SK-N-SH (cell line): ENCODE data around the gene SLC25A53. TPM values are rescaled to one million over a fixed set of nuclear protein-coding genes. Genes with fewer than 3 reads are reported as not detected.

ENCODE experiments used
- CTCF ChIA-PET: fragments of 300-600, 350-600 bp; formaldehyde crosslinking; extraction: SDS; loops from one replicate; lab custom pipeline; 2021; lab: Yijun Ruan, JAX
- POLR2A ChIA-PET: fragments of 350-600 bp; sonication (Branson Sonifier 250); formaldehyde crosslinking; extraction: SDS; loops from one replicate; lab custom pipeline; 2020; ENCODE audit warnings: antibody characterized with exemption, inconsistent platforms; lab: Yijun Ruan, JAX
- DNase-seq: peaks from one replicate; pipeline ENCODE4 v3.0.0; 2012
- H2AFZ ChIP-seq: fragments of 200-600 bp; sonication (generic); 2 replicates; pipeline ENCODE4 v1.8.1; 2016; ENCODE audit warnings: antibody characterized with exemption, mild to moderate bottlenecking, low read depth
- H3F3A ChIP-seq: fragments of 200-600 bp; sonication (generic); replicated peaks from 2 replicates; pipeline ENCODE3; 2016; ENCODE audit warnings: antibody characterized with exemption, mild to moderate bottlenecking; ENCODE audit not compliant: insufficient read depth
- H3K27ac ChIP-seq, 2 experiments: fragments of 200-500 bp in 1 of 2; fragments of 200-600 bp in 1 of 2; sonication (Bioruptor generic) in 1 of 2; sonication (generic), shearing (Covaris generic) in 1 of 2; 2 replicates each; pipeline versions ENCODE4 v1.5.1 to v1.6.1; 2014 to 2016; ENCODE audit warnings: low read depth in 2 of 2, inconsistent platforms in 1 of 2, low read length in 1 of 2, mild to moderate bottlenecking in 1 of 2, mixed read lengths in 1 of 2
- H3K27me3 ChIP-seq: fragments of 200-600 bp; sonication (generic), shearing (Covaris generic); 2 replicates; pipeline ENCODE4 v1.6.1; 2016; ENCODE audit warnings: mixed run types; ENCODE audit not compliant: insufficient read depth
- H3K36me3 ChIP-seq, 2 experiments: fragments of 200-500 bp in 1 of 2; fragments of 200-600 bp in 1 of 2; sonication (Bioruptor generic) in 1 of 2; sonication (generic) in 1 of 2; replicated peaks in 1 of 2; 2 replicates each; pipeline versions ENCODE3 to v1.5.1; 2014 to 2016; ENCODE audit warnings: low read length in 1 of 2, mild to moderate bottlenecking in 1 of 2; ENCODE audit not compliant: insufficient read depth in 2 of 2, control insufficient read depth in 1 of 2
- H3K4me1 ChIP-seq, 2 experiments: fragments of 200-500 bp in 1 of 2; fragments of 200-600 bp in 1 of 2; sonication (Bioruptor generic) in 1 of 2; sonication (generic), shearing (Covaris generic) in 1 of 2; 2 replicates each; pipeline versions ENCODE4 v1.5.1 to v1.6.1; 2014 to 2016; ENCODE audit warnings: low read depth in 1 of 2, low read length in 1 of 2, mixed run types in 1 of 2; ENCODE audit not compliant: insufficient read depth in 2 of 2, control insufficient read depth in 1 of 2
- H3K4me2 ChIP-seq: fragments of 200-600 bp; sonication (generic), shearing (Covaris generic); 2 replicates; pipeline ENCODE4 v1.6.1; 2017; ENCODE audit warnings: mixed run types
- H3K4me3 ChIP-seq, 2 experiments: fragments of 200-500 bp in 1 of 2; fragments of 200-600 bp in 1 of 2; sonication (Bioruptor generic) in 1 of 2; sonication (generic), shearing (Covaris generic) in 1 of 2; 2 replicates each; pipeline versions ENCODE4 v1.5.1 to v1.8.1; 2014 to 2016; ENCODE audit warnings: low read depth in 2 of 2, inconsistent platforms in 1 of 2, low read length in 1 of 2, mild to moderate bottlenecking in 1 of 2, mixed read lengths in 1 of 2, moderate library complexity in 1 of 2
- H3K79me2 ChIP-seq: fragments of 200-600 bp; sonication (generic); 2 replicates; pipeline ENCODE4 v1.8.1; 2017; ENCODE audit warnings: mild to moderate bottlenecking; ENCODE audit not compliant: insufficient read depth
- H3K9ac ChIP-seq: fragments of 200-600 bp; sonication (generic); 2 replicates; pipeline ENCODE4 v1.6.1; 2017; ENCODE audit warnings: mixed run types
- H3K9me2 ChIP-seq: fragments of 200-600 bp; sonication (generic); 2 replicates; pipeline ENCODE4 v1.6.1; 2017; ENCODE audit warnings: mixed run types
- H3K9me3 ChIP-seq: fragments of 200-600 bp; sonication (generic); 2 replicates; pipeline ENCODE4 v1.6.1; 2017; ENCODE audit warnings: mixed run types, mild to moderate bottlenecking, moderate library complexity
- H4K20me1 ChIP-seq: fragments of 200-600 bp; sonication (generic); 2 replicates; pipeline ENCODE4 v1.6.1; 2017; ENCODE audit warnings: mild to moderate bottlenecking, mixed run types; ENCODE audit not compliant: insufficient read depth
- CHD2 ChIP-seq: fragments of 150-350 bp; IDR thresholded peaks from 2 replicates; pipeline ENCODE4 v1.6.1; 2018; ENCODE audit warnings: low read length; ENCODE audit not compliant: partially characterized antibody
- CTCF ChIP-seq: fragments of 200-600 bp; sonication (generic); IDR thresholded peaks from 2 replicates; pipeline ENCODE4 v1.6.1; 2017; ENCODE audit warnings: antibody characterized with exemption, mild to moderate bottlenecking, moderate library complexity
- EP300 ChIP-seq, 2 experiments: IDR thresholded peaks; 2 replicates each; pipeline versions ENCODE4 v1.4.0 to v1.6.1; 2012; ENCODE audit warnings: borderline replicate concordance in 1 of 2, low read depth in 1 of 2, low read length in 1 of 2
- FOSL2 ChIP-seq: IDR thresholded peaks from 2 replicates; pipeline ENCODE4 v1.4.0; 2012; ENCODE audit warnings: low read depth, mild to moderate bottlenecking, moderate library complexity, borderline replicate concordance
- FOXJ3 ChIP-seq: sonication (generic); formaldehyde crosslinking; IDR thresholded peaks from 2 replicates; pipeline ENCODE4 v1.5.1; 2020; ENCODE audit warnings: mild to moderate bottlenecking, missing genetic modification reagents
- FOXM1 ChIP-seq: IDR thresholded peaks from 2 replicates; pipeline ENCODE4 v1.4.0; 2012; ENCODE audit warnings: low read depth, mild to moderate bottlenecking
- GABPA ChIP-seq: IDR thresholded peaks from 2 replicates; pipeline ENCODE4 v1.4.0; 2012; ENCODE audit warnings: low read depth, mild to moderate bottlenecking
- GATA2 ChIP-seq: sonication (generic); formaldehyde crosslinking; IDR thresholded peaks from 2 replicates; pipeline ENCODE4 v1.5.0; 2020; ENCODE audit warnings: mild to moderate bottlenecking, missing genetic modification reagents
- JUND ChIP-seq: IDR thresholded peaks from 2 replicates; pipeline ENCODE4 v1.4.0; 2012
- MAX ChIP-seq: IDR thresholded peaks from 2 replicates; pipeline ENCODE4 v1.4.0; 2012; ENCODE audit warnings: low read depth
- MXI1 ChIP-seq: IDR thresholded peaks from 2 replicates; pipeline ENCODE4 v1.6.1; 2012; ENCODE audit warnings: mild to moderate bottlenecking, low read depth, low read length, improper control_type of control experiment
- NRF1 ChIP-seq: IDR thresholded peaks from 2 replicates; pipeline ENCODE4 v1.6.1; 2012; ENCODE audit warnings: low read depth, mild to moderate bottlenecking, low read length
- POLR2AphosphoS5 ChIP-seq: IDR thresholded peaks from 2 replicates; pipeline ENCODE4 v1.6.1; 2012; ENCODE audit warnings: low read depth, low read length
- RAD21 ChIP-seq: IDR thresholded peaks from 2 replicates; pipeline ENCODE4 v1.6.1; 2012; ENCODE audit warnings: mild to moderate bottlenecking, low read length
- RXRA ChIP-seq: IDR thresholded peaks from 2 replicates; pipeline ENCODE4 v1.4.0; 2012; ENCODE audit warnings: low read depth, mild to moderate bottlenecking, borderline replicate concordance
- SMC3 ChIP-seq: IDR thresholded peaks from 2 replicates; pipeline ENCODE4 v1.6.1; 2012; ENCODE audit warnings: low read depth, low read length, improper control_type of control experiment
- TAF1 ChIP-seq: IDR thresholded peaks from 2 replicates; pipeline ENCODE4 v1.6.1; 2012; ENCODE audit warnings: low read depth, mild to moderate bottlenecking, low read length, moderate library complexity, borderline replicate concordance
- TCF12 ChIP-seq: IDR thresholded peaks from 2 replicates; pipeline ENCODE4 v1.4.0; 2012
- USF1 ChIP-seq: IDR thresholded peaks from 2 replicates; pipeline ENCODE4 v1.4.0; 2012; ENCODE audit warnings: low read depth, borderline replicate concordance
- WGBS: methylation state at CpG from one replicate; pipeline ENCODE4 v1.1.6; 2017; ENCODE audit warnings: low lambda C conversion rate; 5-methylcytosine and 5-hydroxymethylcytosine counted together
- polyA plus RNA-seq, 3 experiments: library from polyadenylated mRNA; depleted of rRNA; stranded (reverse); fragments of >200 nt; gene quantifications; 2 replicates each; pipeline ENCODE4 v1.2.3, GENCODE V29; 2012

The SLC25A53 gene
- polyA plus RNA-seq, 1 of the 3 experiments (the other 2 are of a cell fraction): 5.9 TPM

- peak overlapping the region; percentile 90 for H3K4me2 ChIP-seq
- POLR2A ChIA-PET: no interaction called here
- H3K9ac ChIP-seq: peak overlapping the region; percentile 81; the same call in 1 of the 2 replicates
- peaks cover 15% of the 10 kb centered on the region; the same call in 1 of the 2 replicates for H3K27me3 ChIP-seq
- peak overlapping the region; percentile 22 to 65; a peak in 3 of 4 replicates for H3K27ac ChIP-seq
- H3F3A ChIP-seq: no peaks in the 10 kb centered on the region
- H2AFZ ChIP-seq: 0 out of 2 replicates have a peak overlapping the region, but pooled peaks have one; percentile 46
- peak; percentile 53 for DNase-seq
- peak; percentile 51; the same call in 1 of the 2 replicates for TF ChIP-seq MAX
- TF ChIP-seq CHD2: no peak
- TF ChIP-seq FOXM1: no peak
- TF ChIP-seq SMC3: peak; percentile 42
- TF ChIP-seq CTCF: peak; percentile 60
- TF ChIP-seq RAD21: peak; percentile 42
- peak overlapping the region; percentile 49 to 85 for H3K4me3 ChIP-seq
- H4K20me1 ChIP-seq: no peaks in the 10 kb centered on the region
- no peaks in the 10 kb centered on the region for H3K79me2 ChIP-seq
- H3K36me3 ChIP-seq: no peaks in the 10 kb centered on the region
- H3K9me3 ChIP-seq: no peaks in the 10 kb centered on the region
- CTCF ChIA-PET: interaction anchor here (0.6 to 1.8 kb wide), 11 partner anchors 10 to 279 kb away, joined by 3 to 12 read pairs (median 4); no protein-coding TSS in a partner anchor
- WGBS: 5% methylated on average over 24 of the region's 24 CpGs
- peaks cover 0 to 15% of the 10 kb centered on the region in 2 experiments; a peak in 1 of 4 replicates for H3K4me1 ChIP-seq
- H3K9me2 ChIP-seq: no peaks in the 10 kb centered on the region
Measured at GRCh38 chrX:104113222-104113965, 43.4 kb downstream of the SLC25A53 start.

GRCh38 chrX:104112326-104112951 is 44.4 kb downstream of the SLC25A53 start, which contains the start of gene ZCCHC18:
ZCCHC18 (plus strand) TSS chrX:104112523; CDS start chrX:104114112, 1,589 bp downstream.
- Histone ChIP-seq H2AFZ (peak within 1 kb of the TSS; percentile 77), H3K9me2 (no peaks in the 10 kb centered on the region), H3K36me3 (no peaks in the 10 kb centered on the region), H3K9me3 (no peaks in the 10 kb centered on the region), H3K4me2 (peak within 1 kb of the TSS; percentile 90), H3K27ac (peak within 1 kb of the TSS; percentile 65 to 70), H3K4me1 (peaks cover 0 to 15% of the 10 kb centered on the region in 2 experiments; a peak in 1 of 4 replicates), H3K9ac (peak within 1 kb of the TSS; percentile 81), H3K79me2 (no peaks in the 10 kb centered on the region), H4K20me1 (no peaks in the 10 kb centered on the region), H3F3A (no peaks in the 10 kb centered on the region), H3K4me3 (peak within 1 kb of the TSS; percentile 49 to 85), H3K27me3 (peaks cover 15% of the 10 kb centered on the region; the same call in 1 of the 2 replicates)
- whole genome bisulfite sequencing: 13% methylated on average over 13 of the region's 67 CpGs
- peak; percentile 88 for DNase-seq
- TF ChIP-seq MAX: peak; percentile 91
- no peak for TF ChIP-seq GATA2 (CRISPR knock-in tag)
- 0 out of 2 replicates have a peak, but pooled peaks have one; percentile 11 for TF ChIP-seq GABPA
- no peak for TF ChIP-seq NRF1
- no peak for TF ChIP-seq EP300 (IDR thresholded peaks at IDR 0.05; ENCODE audit: borderline replicate concordance in 1 of 2, low read depth in 1 of 2, low read length in 1 of 2)
- no peak for TF ChIP-seq JUND
- TF ChIP-seq POLR2AphosphoS5: peak; percentile 66
- TF ChIP-seq MXI1: peak; percentile 24; the same call in 1 of the 2 replicates
- TF ChIP-seq FOXM1: no peak
- no peak for TF ChIP-seq FOXJ3 (CRISPR knock-in tag)
- TF ChIP-seq SMC3: no peak
- TF ChIP-seq TCF12: no peak
- TF ChIP-seq USF1: no peak
- no peak for TF ChIP-seq FOSL2
- no peak for TF ChIP-seq RXRA
- TF ChIP-seq TAF1: 0 out of 2 replicates have a peak, but pooled peaks have one; percentile 44
- ChIA-PET CTCF (interaction anchor here (0.6 to 1.8 kb wide), 11 partner anchors 11 to 279 kb away, joined by 3 to 12 read pairs (median 4); no protein-coding TSS in a partner anchor), POLR2A (interaction anchor here (0.7 kb wide), 1 partner anchor 12 kb away, joined by 3 read pairs; no protein-coding TSS in a partner anchor)
